Astrocyte (in vitro differentiated cells and primary cell): ENCODE results near the gene SLC4A5. TPM values are rescaled to one million over a fixed set of nuclear protein-coding genes. Genes with fewer than 3 reads are reported as not detected.

Experiments
- total RNA-seq: library from RNA; stranded (reverse); gene quantifications from 2 replicates; pipeline ENCODE4 v1.2.1, GENCODE V29; 2021

SLC4A5 gene
- total RNA-seq, 1 donor from 2014 or later, result 0.41 TPM

Other genes starting within 250 kb of the SLC4A5 start
- gene BOLA3, start 195.5 kb downstream of the SLC4A5 start, total RNA-seq, result 42.4 and 48.8 TPM in 2 replicates
- 107 and 116 TPM in 2 replicates for gene MOB1A, start 164.5 kb downstream of the SLC4A5 start, total RNA-seq
- 350 and 365 TPM in 2 replicates for gene MTHFD2, start 144.8 kb downstream of the SLC4A5 start, total RNA-seq
- gene DCTN1, start 36.9 kb upstream of the SLC4A5 start, total RNA-seq, result 206 and 215 TPM in 2 replicates
- 2.1 and 2.5 TPM in 2 replicates for gene C2orf81, start 78.2 kb upstream of the SLC4A5 start, total RNA-seq
- gene WDR54, start 78.3 kb upstream of the SLC4A5 start, total RNA-seq, result 14.8 and 17.5 TPM in 2 replicates
- gene RTKN, start 98.5 kb upstream of the SLC4A5 start, total RNA-seq, result 41.6 and 44.4 TPM in 2 replicates
- 19.2 and 23.2 TPM in 2 replicates for gene INO80B, start 111.7 kb upstream of the SLC4A5 start, total RNA-seq
- 56.4 and 58.3 TPM in 2 replicates for gene WBP1, start 115.0 kb upstream of the SLC4A5 start, total RNA-seq
- gene MOGS, start 122.0 kb upstream of the SLC4A5 start, total RNA-seq, result 84.4 and 101 TPM in 2 replicates
- gene MRPL53, start 129.3 kb upstream of the SLC4A5 start, total RNA-seq, result 48.0 and 50.6 TPM in 2 replicates
- gene CCDC142, start 139.6 kb upstream of the SLC4A5 start, total RNA-seq, result 10.6 and 11.2 TPM in 2 replicates
- gene TTC31, start 139.7 kb upstream of the SLC4A5 start, total RNA-seq, result 12.0 and 14.1 TPM in 2 replicates
- gene LBX2, start 156.2 kb upstream of the SLC4A5 start, total RNA-seq, result 0.89 and 1.0 TPM in 2 replicates
- gene PCGF1, start 164.3 kb upstream of the SLC4A5 start, total RNA-seq, result 17.8 and 17.9 TPM in 2 replicates
- not detected in 2 replicates for gene TLX2, start 171.0 kb upstream of the SLC4A5 start, total RNA-seq
- gene DQX1, start 182.8 kb upstream of the SLC4A5 start, total RNA-seq, result 0.73 and 0.84 TPM in 2 replicates
- 82.5 and 82.8 TPM in 2 replicates for gene AUP1, start 186.3 kb upstream of the SLC4A5 start, total RNA-seq
- 24.4 and 25.3 TPM in 2 replicates for gene HTRA2, start 186.5 kb upstream of the SLC4A5 start, total RNA-seq
- 17.6 and 33.8 TPM in 2 replicates for gene LOXL3, start 210.5 kb upstream of the SLC4A5 start, total RNA-seq
- 19.1 and 19.3 TPM in 2 replicates for gene DOK1, start 211.3 kb upstream of the SLC4A5 start, total RNA-seq